ENCODE results near the gene ZNF331.

DNA sequence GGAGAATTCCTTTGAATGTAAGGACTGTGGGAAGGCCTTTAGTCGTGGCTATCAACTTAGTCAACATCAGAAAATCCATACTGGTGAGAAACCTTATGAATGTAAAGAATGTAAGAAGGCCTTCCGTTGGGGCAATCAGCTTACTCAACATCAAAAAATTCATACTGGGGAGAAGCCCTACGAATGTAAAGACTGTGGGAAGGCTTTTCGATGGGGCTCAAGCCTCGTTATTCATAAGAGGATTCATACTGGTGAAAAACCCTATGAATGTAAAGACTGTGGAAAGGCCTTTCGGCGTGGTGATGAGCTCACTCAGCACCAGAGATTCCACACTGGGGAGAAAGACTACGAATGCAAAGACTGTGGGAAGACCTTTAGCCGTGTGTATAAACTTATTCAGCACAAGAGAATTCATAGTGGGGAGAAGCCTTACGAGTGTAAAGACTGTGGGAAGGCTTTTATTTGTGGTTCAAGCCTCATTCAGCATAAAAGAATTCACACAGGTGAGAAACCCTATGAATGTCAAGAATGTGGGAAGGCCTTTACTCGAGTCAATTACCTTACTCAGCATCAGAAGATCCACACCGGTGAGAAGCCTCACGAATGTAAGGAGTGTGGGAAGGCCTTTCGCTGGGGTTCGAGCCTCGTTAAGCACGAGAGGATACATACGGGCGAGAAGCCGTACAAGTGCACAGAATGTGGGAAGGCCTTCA is 39.2 kb downstream of the ZNF331 start:
- no peak for TF ChIP-seq BCL11A (IDR thresholded peaks at IDR 0.05; ENCODE audit: low read depth in 2 of 2, low read length in 2 of 2)
- TF ChIP-seq CHD1 (IDR thresholded peaks at IDR 0.05; ENCODE audit: low read depth, low read length), result no peak
- TF ChIP-seq GTF2F1 (IDR thresholded peaks at IDR 0.05; ENCODE audit: borderline replicate concordance, low read depth, low read length), result no peak

Measured in H1 (cell line).